Left ventricle myocardium inferior (tissue), 1 donor: ENCODE data around the gene L3MBTL4. TPM values are rescaled to one million over a fixed set of nuclear protein-coding genes. Genes with fewer than 3 reads are reported as not detected.

Experiments used
- DNase-seq: peaks from one replicate; pipeline ENCODE4 v3.0.0-alpha.2; 2020
- H3K27ac ChIP-seq: fragments of 200-600 bp; replicated peaks from 2 replicates; pipeline ENCODE4 v1.8.0; 2021
- H3K27me3 ChIP-seq: fragments of 200-600 bp; 2 replicates; pipeline ENCODE4 v1.8.0; 2021; ENCODE audit warnings: low read depth
- H3K36me3 ChIP-seq: fragments of 200-600 bp; 2 replicates; pipeline ENCODE4 v1.8.0; 2021
- H3K4me1 ChIP-seq: fragments of 200-600 bp; 2 replicates; pipeline ENCODE4 v1.8.0; 2021
- H3K4me3 ChIP-seq: fragments of 200-600 bp; 2 replicates; pipeline ENCODE4 v1.8.0; 2021; ENCODE audit warnings: mild to moderate bottlenecking, moderate library complexity
- H3K9me3 ChIP-seq: fragments of 200-600 bp; replicated peaks from 2 replicates; pipeline ENCODE4 v1.8.0; 2021
- intact Hi-C: fragments of 100-400 bp; cut with micrococcal nuclease; formaldehyde crosslinking; loops from one replicate; pipeline ENCODE4 v1.11.0; 2022
- total RNA-seq: library from RNA; stranded (reverse); fragmentation: NEBNext Ultra II Directional; extraction: Animal tissue kit (Norgen Biotek cat#: 25700); gene quantifications from one replicate; pipeline ENCODE4 v1.2.1, GENCODE V29; 2021
- TF ChIP-seq, protein P1 (sequence below): fragments of 200-600 bp; IDR thresholded peaks from 2 replicates; pipeline ENCODE4 v1.8.0; 2021; ENCODE audit warnings: antibody characterized with exemption, mild to moderate bottlenecking, borderline replicate concordance
- donor health status: DM: no; HTN: yes; CAD: no; lungs with severe emphysema.

Gene L3MBTL4
- total RNA-seq, 1 donor from 2014 or later, result 3.5 TPM

GRCh38 chr18:6341303-6341702 is 73.4 kb downstream of the L3MBTL4 start:
- no peaks in the 10 kb centered on the region for H3K27me3 ChIP-seq
- no peak for DNase-seq
- peaks cover 73% of the 10 kb centered on the region for H3K9me3 ChIP-seq
- no peak overlapping the region for H3K4me3 ChIP-seq
- H3K27ac ChIP-seq, result no peak overlapping the region
- H3K36me3 ChIP-seq, result no peaks in the 10 kb centered on the region
- H3K4me1 ChIP-seq, result no peaks in the 10 kb centered on the region
- intact Hi-C loops, result no loop called here
- TF ChIP-seq, protein P1, sequence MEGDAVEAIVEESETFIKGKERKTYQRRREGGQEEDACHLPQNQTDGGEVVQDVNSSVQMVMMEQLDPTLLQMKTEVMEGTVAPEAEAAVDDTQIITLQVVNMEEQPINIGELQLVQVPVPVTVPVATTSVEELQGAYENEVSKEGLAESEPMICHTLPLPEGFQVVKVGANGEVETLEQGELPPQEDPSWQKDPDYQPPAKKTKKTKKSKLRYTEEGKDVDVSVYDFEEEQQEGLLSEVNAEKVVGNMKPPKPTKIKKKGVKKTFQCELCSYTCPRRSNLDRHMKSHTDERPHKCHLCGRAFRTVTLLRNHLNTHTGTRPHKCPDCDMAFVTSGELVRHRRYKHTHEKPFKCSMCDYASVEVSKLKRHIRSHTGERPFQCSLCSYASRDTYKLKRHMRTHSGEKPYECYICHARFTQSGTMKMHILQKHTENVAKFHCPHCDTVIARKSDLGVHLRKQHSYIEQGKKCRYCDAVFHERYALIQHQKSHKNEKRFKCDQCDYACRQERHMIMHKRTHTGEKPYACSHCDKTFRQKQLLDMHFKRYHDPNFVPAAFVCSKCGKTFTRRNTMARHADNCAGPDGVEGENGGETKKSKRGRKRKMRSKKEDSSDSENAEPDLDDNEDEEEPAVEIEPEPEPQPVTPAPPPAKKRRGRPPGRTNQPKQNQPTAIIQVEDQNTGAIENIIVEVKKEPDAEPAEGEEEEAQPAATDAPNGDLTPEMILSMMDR, result no peak

GRCh38 chr18:6340121-6340520 is 74.6 kb downstream of the L3MBTL4 start:
- no peaks in the 10 kb centered on the region for H3K27me3 ChIP-seq
- TF ChIP-seq, protein P1, result no peak
- H3K9me3 ChIP-seq, result peaks cover 73% of the 10 kb centered on the region
- no peak overlapping the region for H3K27ac ChIP-seq
- intact Hi-C loops, result no loop called here
- no peak overlapping the region for H3K4me3 ChIP-seq
- H3K4me1 ChIP-seq, result no peaks in the 10 kb centered on the region
- no peaks in the 10 kb centered on the region for H3K36me3 ChIP-seq
- DNase-seq, result no peak

DNA sequence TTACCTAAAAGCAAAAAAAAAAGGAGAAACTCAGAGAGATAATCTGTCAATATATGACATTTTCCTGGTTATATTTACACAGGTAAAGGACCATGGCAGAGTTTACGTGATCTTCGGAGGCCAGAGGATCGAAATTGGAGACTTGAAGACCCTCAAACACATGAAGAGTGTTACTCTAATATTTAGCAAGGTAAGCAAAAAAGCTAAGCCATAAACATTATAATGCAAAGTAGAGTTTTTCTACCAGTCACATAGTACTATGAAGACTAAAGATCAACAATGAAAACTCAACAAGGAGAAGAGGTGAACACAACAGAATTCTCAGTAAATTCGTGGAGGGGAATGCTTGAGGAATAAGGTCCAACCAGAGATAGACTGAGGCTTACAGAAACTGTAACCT is 78.5 kb downstream of the L3MBTL4 start:
- H3K4me1 ChIP-seq, result peaks cover 3% of the 10 kb centered on the region
- H3K36me3 ChIP-seq, result no peaks in the 10 kb centered on the region
- TF ChIP-seq, protein P1, result no peak
- H3K27me3 ChIP-seq, result no peaks in the 10 kb centered on the region
- intact Hi-C loops, result no loop called here
- H3K27ac ChIP-seq, result no peak overlapping the region
- DNase-seq, result no peak
- peaks cover 36% of the 10 kb centered on the region for H3K9me3 ChIP-seq
- no peak overlapping the region for H3K4me3 ChIP-seq

- no peak for DNase-seq
- intact Hi-C loops, result no loop called here
- no peak overlapping the region for H3K27ac ChIP-seq
- H3K27me3 ChIP-seq, result no peaks in the 10 kb centered on the region
- H3K9me3 ChIP-seq, result peaks cover 18% of the 10 kb centered on the region
- H3K4me3 ChIP-seq, result no peak overlapping the region
- TF ChIP-seq, protein P1, result no peak
- peaks cover 3% of the 10 kb centered on the region for H3K4me1 ChIP-seq
- no peaks in the 10 kb centered on the region for H3K36me3 ChIP-seq
These were observed 80.7 kb downstream of the L3MBTL4 start for GRCh38 chr18:6333981-6334380.

- Histone ChIP-seq H3K27ac (no peak overlapping the region), H3K36me3 (no peaks in the 10 kb centered on the region), H3K9me3 (no peaks in the 10 kb centered on the region), H3K4me1 (peaks cover 14% of the 10 kb centered on the region), H3K4me3 (no peak overlapping the region), H3K27me3 (no peaks in the 10 kb centered on the region)
- TF ChIP-seq, protein P1, result no peak
- intact Hi-C loops, result no loop called here
- no peak for DNase-seq
These were observed 82.8 kb downstream of the L3MBTL4 start for GRCh38 chr18:6331872-6332271.

GRCh38 chr18:6330786-6331185 is 83.9 kb downstream of the L3MBTL4 start:
- no peak overlapping the region for H3K4me3 ChIP-seq
- H3K4me1 ChIP-seq, result peaks cover 14% of the 10 kb centered on the region
- H3K27ac ChIP-seq, result no peak overlapping the region
- H3K27me3 ChIP-seq, result no peaks in the 10 kb centered on the region
- intact Hi-C loops, result no loop called here
- DNase-seq, result no peak
- TF ChIP-seq, protein P1, result no peak
- no peaks in the 10 kb centered on the region for H3K9me3 ChIP-seq
- H3K36me3 ChIP-seq, result no peaks in the 10 kb centered on the region
